ENCODE measurements around the gene STIL.

GRCh38 chr1:47232187-47232874, 81.6 kb downstream of the STIL start, which contains the start of gene TAL1:
- no peak for TF ChIP-seq CTCF (IDR thresholded peaks at IDR 0.05)
- TF ChIP-seq POLR2A (IDR thresholded peaks at IDR 0.05) = no peak

Data from transverse colon (tissue), 3 donors.